ENCODE data around the gene USP13. TPM values are rescaled to one million over a fixed set of nuclear protein-coding genes. Genes with fewer than 3 reads are reported as not detected.
"Not testable (repeated sequence)": the region's sequence is repeated elsewhere in the genome, so short reads cannot be mapped to it uniquely, and the experiment has no call there.

Gene USP13
- total RNA-seq, 2 donors from 2014 or later = 57.5 to 57.7 TPM

GRCh38 chr3:179683286-179683685, 30.4 kb downstream of the USP13 start:
- intact Hi-C loops (cut with DNase I); ATAC-seq; DNase-seq: not testable (repeated sequence)

GRCh38 chr3:179687967-179688535, 35.2 kb downstream of the USP13 start:
- ATAC-seq (no peak), DNase-seq (no peak)

DNA sequence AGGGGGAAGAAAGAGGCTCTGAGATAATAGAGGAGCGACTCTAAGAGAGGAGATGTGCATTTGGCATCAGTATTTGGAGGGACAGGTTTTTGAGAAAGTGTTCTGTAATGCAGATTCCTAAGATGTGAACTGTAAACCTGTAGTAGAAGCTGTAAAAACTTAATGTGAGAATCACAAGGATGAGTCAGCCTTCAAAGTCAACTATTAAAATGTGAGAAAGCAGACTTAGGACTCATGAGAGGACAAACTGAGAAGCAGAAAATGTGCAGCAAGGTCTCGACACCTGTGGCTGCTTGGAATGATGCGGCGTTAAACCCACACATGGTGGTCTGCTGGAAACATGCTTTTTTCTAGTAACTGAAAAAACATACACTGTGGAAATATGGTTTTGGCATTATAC, 36.0 kb downstream of the USP13 start:
- no peak for ATAC-seq
- intact Hi-C loops (cut with DNase I) = no loop called here
- no peak for DNase-seq

More at GRCh38 chr3:179687967-179688535, 35.2 kb downstream of the USP13 start:
- intact Hi-C loops (cut with DNase I) = no loop called here

DNA sequence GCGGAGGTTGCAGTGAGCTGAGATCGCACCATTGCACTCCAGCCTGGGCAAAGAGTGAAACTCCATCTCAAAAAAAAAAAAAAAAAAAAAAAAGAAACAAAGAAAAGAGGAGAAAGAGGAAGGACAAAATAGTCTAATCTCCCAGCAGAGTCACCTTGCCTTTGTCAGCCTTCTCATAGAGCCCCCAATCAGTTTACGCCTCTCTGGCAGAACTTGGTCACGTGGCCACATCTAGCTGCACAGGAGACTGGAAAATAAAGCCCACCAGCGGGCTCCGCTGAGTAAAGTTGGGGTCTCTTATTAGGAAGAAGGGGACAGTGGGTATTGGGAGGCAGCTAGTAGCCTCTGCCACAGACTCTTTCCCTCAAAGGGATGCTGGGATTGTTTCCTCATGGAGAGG, 41.9 kb downstream of the USP13 start:
- DNase-seq (no peak), ATAC-seq (no peak)
- intact Hi-C loops (cut with DNase I) = no loop called here

DNA sequence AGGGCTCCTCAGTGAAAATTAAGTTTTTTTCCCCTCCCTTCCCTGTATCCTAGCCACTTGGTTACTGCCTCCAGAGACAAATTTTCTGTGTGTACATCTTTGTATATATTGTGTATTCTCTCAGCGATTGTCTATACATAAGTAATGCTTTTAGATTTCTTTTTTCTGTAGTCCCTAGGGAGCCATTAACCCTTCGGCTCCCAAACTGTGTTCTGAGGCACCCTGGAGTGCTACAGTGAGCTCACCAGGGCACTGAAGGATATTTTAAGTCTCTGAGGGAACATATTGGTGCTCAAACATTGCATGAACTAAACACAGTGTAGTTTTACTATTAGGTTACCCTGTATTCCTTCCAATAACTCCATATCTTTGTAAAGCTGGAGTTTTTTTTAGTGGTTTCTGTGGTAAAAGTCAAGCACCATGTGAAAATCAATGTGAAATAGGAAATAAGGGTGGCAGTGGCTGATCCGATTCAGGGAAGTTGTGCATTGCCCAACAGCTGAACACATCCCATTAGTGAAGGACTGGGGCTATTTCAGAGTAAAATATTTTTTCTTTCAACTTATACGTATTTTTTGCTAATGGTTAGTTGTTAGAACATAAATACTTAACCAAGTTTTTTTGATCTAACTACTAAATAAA, 43.0 kb downstream of the USP13 start:
- intact Hi-C loops (cut with DNase I) = no loop called here
- peak in 1 of 2 donors; percentile 27 for ATAC-seq
- DNase-seq = no peak

- DNase-seq (no peak), ATAC-seq (no peak)
- intact Hi-C loops (cut with DNase I) = no loop called here
These were observed 45.0 kb downstream of the USP13 start for GRCh38 chr3:179697736-179698332.

- ATAC-seq (no peak), DNase-seq (no peak)
- intact Hi-C loops (cut with DNase I) = no loop called here
These were observed 47.9 kb downstream of the USP13 start for GRCh38 chr3:179700716-179701115.

DNA sequence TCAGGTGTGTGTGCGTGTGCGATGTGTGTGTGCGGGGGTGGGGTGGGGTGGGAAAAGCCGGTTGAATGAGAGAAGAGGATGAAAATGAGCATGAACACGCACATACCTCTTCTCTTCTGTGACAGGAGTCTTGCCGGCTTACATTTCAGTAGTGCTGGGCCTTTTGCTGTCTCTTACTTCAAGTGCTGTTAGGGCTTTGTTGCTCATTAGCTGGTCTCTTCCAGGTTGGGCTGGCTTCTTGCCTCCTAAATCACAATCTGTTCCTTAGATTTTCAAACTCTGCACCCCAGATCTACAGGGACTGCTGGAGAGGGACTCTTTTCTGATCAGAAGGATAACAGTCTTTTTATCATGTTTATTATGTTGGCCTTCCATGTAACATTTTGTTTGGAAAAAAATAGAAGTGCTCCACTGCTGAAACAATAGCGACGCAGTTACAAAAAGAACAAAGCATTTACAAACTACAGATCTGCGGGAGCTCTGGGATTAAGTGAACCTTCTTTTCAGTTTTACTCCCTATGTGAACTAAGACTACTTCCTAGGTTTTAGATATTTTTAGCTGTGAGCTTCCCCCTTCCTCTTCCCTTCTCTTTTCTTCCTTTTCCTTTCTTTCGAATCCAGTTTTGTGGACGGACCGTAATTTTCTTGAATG, 48.5 kb downstream of the USP13 start:
- ATAC-seq (no peak), DNase-seq (no peak)
- intact Hi-C loops (cut with DNase I) = no loop called here

DNA sequence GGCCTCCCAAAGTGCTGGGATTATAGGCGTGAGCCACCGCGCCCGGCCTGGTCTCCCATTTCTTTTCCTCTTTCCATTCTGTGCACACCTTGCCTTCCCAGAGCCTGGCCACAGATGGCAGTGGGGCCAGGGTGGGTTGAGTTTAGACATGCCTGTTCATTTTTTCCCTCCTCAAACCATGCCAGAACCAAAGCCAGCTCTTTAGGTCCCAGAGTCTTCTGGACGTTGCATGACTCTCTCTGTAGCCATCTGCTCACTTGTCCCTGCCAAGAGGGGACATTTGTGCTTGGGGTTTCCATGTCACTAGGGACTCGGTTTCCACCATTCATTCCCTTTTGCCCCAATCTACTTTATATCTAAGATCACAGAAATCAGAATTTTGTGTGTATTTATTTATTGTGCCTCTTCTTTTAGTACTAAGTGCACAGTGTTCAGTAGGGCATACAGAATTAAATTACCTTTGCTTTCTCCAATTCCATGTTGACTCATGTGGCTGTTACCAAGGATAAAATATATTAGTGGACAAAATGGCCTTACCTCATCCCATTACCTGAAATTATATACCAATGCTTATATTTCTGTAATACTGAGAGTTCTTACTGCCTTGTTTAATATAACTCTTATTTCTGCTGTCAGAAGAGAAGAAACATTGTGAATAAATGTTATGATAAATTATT, 49.6 kb downstream of the USP13 start:
- intact Hi-C loops (cut with DNase I) = no loop called here
- ATAC-seq (no peak), DNase-seq (no peak)

- DNase-seq (no peak), ATAC-seq (no peak)
- intact Hi-C loops (cut with DNase I) = no loop called here
These were observed 51.0 kb downstream of the USP13 start for GRCh38 chr3:179703816-179704215.

GRCh38 chr3:179706233-179706632, 53.4 kb downstream of the USP13 start:
- peak in 1 of 2 donors; percentile 77 for ATAC-seq
- intact Hi-C loops (cut with DNase I) = no loop called here
- DNase-seq = no peak

GRCh38 chr3:179710079-179710478, 57.2 kb downstream of the USP13 start:
- DNase-seq (no peak), ATAC-seq (no peak)
- intact Hi-C loops (cut with DNase I) = no loop called here

DNA sequence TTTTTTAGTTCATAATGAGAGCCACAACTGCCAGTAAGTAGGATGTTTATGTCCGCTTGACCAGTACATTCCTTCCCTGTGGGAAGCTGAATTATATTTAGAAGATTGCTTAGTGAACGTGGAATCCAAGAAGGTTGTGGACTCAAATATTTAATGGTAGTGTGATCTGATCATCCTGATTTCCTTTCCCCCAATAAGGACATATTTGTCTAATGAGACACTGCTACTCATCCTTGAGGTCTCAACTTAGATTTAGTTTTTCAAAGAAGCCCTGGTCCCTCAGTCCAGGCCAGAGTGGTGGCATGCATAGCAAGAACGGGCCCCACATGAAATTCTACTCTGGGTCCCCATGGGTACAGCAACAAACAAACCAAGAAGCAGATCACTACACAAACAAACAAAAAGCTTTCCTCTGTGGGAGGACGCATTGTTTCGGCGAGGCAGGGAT, 60.8 kb downstream of the USP13 start:
- DNase-seq (no peak), ATAC-seq (peak; percentile 37 to 48)
- intact Hi-C loops (cut with DNase I) = no loop called here

GRCh38 chr3:179715582-179715981, 62.7 kb downstream of the USP13 start:
- DNase-seq = no peak

DNA sequence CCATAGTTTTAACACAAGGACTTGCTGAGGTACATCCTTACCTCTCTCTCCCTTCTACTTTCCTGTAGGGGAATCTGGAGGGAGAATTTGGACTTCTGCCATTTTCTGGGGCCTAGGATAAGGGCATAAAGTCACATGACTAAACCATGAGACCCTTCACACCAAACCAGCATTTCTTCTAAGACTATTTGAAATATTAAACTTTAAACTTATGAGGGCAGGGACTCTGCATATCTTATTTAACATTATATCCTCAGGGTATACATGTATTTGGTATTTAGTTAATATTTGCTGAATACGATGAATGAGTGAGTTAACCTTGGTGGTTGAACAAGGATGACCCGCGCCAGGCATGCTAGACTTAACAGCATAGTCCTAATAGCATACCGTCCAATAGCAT, 63.4 kb downstream of the USP13 start:
- ATAC-seq (no peak), DNase-seq (no peak)
- intact Hi-C loops (cut with DNase I) = no loop called here

More at GRCh38 chr3:179715582-179715981, 62.7 kb downstream of the USP13 start:
- ATAC-seq = no peak
- intact Hi-C loops (cut with DNase I) = no loop called here

DNA sequence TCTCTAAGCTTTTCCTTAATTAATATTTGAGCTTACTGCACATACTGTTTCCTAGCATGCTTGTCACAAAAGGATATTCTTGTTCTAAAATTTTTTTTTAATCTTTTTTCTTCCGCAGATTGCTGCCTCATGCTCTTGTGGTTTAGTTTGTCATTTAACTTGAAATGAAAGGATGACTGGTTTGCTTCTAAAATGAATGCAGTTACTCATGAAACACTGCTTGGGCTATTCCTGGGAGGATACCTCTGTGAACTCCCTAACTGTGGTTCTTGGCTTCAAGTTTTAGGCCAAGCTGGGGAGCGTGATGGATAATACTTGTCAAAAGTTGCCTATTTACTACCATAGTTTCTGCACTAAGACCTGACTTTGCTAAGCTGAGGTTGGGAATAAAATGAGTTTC, 64.0 kb downstream of the USP13 start:
- ATAC-seq (peak in 1 of 2 donors; percentile 69), DNase-seq (no peak)
- intact Hi-C loops (cut with DNase I) = no loop called here

DNA sequence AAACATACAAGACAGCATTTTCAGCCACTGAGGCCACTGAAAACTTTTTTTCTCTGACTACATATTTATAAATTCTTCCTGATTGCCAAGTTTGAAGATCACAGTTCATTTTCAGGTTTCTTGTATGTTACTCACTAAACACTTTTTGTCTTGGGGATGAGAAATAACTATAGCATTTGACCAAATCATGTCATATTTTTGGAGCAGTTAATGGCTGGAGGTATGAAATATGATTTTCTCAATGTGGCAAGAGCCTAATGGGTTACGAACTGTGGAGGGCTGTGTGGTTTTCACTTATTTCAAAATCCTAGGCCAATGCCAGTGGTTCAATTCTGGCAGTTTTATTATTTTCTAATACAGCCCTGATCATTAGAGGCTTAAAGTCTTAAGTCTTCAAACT, 64.4 kb downstream of the USP13 start:
- ATAC-seq (no peak), DNase-seq (no peak)
- intact Hi-C loops (cut with DNase I) = no loop called here

DNA sequence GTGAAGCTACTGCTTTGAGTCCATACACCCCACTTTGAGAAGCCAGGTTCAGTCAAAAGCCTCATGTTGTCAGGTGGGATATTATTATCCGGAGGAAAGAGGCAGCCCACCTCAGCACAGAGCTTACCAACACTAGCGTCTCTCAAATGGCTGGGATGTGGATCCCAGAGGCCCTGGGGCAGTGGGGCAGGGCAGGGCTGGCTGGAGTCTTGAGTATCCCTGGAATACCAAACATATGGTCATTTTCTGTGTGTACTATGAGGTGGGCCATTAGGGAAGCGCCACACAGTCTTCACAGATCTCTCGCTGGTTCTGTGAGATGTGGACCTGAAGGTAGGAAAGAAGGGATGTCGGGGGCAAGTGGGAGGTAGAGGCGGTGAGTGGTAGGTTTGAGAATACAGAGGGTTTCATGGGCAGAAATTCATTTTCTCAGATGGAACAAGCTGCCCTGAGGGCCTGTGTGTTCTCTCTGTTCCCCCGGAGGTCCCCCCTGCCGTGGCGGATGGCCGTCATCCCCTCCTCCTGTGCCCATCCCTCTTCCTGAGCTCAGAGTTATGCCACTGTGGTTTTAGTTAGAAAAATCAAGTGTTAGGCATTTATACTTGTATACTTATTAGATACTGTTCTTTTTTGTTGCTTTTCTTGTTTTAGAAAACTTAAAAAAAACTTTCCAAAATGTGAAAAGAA, 66.4 kb downstream of the USP13 start:
- ATAC-seq = no peak
- intact Hi-C loops (cut with DNase I) = no loop called here
- no peak for DNase-seq

DNA sequence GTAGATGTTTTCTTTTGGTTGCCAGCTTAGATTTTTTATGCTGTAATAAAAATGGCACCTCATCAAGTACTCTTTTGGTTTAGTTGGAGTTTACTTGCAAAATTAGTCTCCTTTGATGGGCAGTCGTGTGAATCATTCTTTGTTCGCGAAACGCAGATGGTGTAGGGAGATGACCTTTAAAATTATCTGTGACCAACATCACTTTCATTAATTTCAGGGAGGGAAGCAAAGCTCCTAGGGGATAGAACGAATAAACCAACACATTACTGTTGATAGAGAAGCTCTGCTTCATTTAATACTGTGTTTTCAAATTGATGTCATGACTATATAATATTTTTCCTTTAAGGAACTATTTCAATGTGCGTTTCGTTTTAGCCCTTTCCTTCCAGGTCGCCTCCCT, 67.4 kb downstream of the USP13 start:
- intact Hi-C loops (cut with DNase I) = no loop called here
- DNase-seq (no peak), ATAC-seq (no peak)
